Suprapubic skin (tissue), 3 donors: ENCODE measurements around the gene PLA1A.

Experiments used
- CTCF ChIP-seq, 2 donors: fragments of 200-600 bp in 1 of 2; fragments of 450-650 bp in 1 of 2; sonication (generic) in 1 of 2; IDR thresholded peaks; one replicate each; pipeline ENCODE4 v1.5.1; 2016 to 2019; ENCODE audit warnings: antibody characterized with exemption in 2 of 2, mild to moderate bottlenecking in 1 of 2, moderate library complexity in 1 of 2
- POLR2A ChIP-seq, 2 donors: fragments of 450-650 bp; IDR thresholded peaks; one replicate each; pipeline ENCODE4 v1.6.1; 2017; ENCODE audit warnings: antibody characterized with exemption in 2 of 2, mild to moderate bottlenecking in 2 of 2, moderate library complexity in 2 of 2

GRCh38 chr3:119660474-119661440 lies 63.1 kb downstream of the PLA1A start, which contains the start of gene POPDC2:
- no peak for TF ChIP-seq CTCF (IDR thresholded peaks at IDR 0.05)
- no peak for TF ChIP-seq POLR2A (IDR thresholded peaks at IDR 0.05)
